GM23338 (cell line): ENCODE measurements around the gene SCUBE2. TPM values are rescaled to one million over a fixed set of nuclear protein-coding genes. Genes with fewer than 3 reads are reported as not detected.

Source experiments
- ATAC-seq: fragments of 200-7000 bp; cut with Tn5 transposase; 3 replicates; pipeline ENCODE4 v1.9.1; 2020
- DNase-seq: peaks from one replicate; pipeline ENCODE4 v3.0.0-alpha.2; 2015; ENCODE audit warnings: low spot score
- H2AFZ ChIP-seq: fragments of 200-600 bp; sonication (generic); 2 replicates; pipeline ENCODE4 v1.8.0; 2016; ENCODE audit warnings: antibody characterized with exemption, mild to moderate bottlenecking, moderate library complexity
- H3F3A ChIP-seq: fragments of 200-600 bp; sonication (generic); replicated peaks from 2 replicates; pipeline ENCODE4 v1.8.0; 2017; ENCODE audit warnings: antibody characterized with exemption, mixed run types, low read depth
- H3K27ac ChIP-seq: fragments of 200-600 bp; sonication (generic); 2 replicates; pipeline ENCODE4 v1.6.1; 2016; ENCODE audit warnings: low read depth
- H3K27me3 ChIP-seq: fragments of 200-600 bp; sonication (generic); 2 replicates; pipeline ENCODE4 v1.8.0; 2016; ENCODE audit warnings: mild to moderate bottlenecking, mixed run types, moderate library complexity; ENCODE audit not compliant: insufficient read depth
- H3K36me3 ChIP-seq: fragments of 200-600 bp; sonication (generic); 2 replicates; pipeline ENCODE4 v1.8.0; 2016; ENCODE audit warnings: mild to moderate bottlenecking; ENCODE audit not compliant: insufficient read depth
- H3K4me1 ChIP-seq: fragments of 200-600 bp; sonication (generic); 2 replicates; pipeline ENCODE4 v1.8.0; 2016; ENCODE audit warnings: mild to moderate bottlenecking, moderate library complexity; ENCODE audit not compliant: insufficient read depth
- H3K4me2 ChIP-seq: fragments of 200-600 bp; sonication (generic); 2 replicates; pipeline ENCODE4 v1.7.1; 2017; ENCODE audit warnings: mixed run types
- H3K4me3 ChIP-seq: fragments of 200-600 bp; sonication (generic); 2 replicates; pipeline ENCODE4 v1.6.1; 2016; ENCODE audit warnings: mixed run types
- H3K79me2 ChIP-seq: fragments of 200-600 bp; sonication (generic); replicated peaks from 2 replicates; pipeline ENCODE4 v1.8.0; 2017; ENCODE audit warnings: mild to moderate bottlenecking; ENCODE audit not compliant: insufficient read depth
- H3K9me2 ChIP-seq: fragments of 200-600 bp; sonication (generic); 2 replicates; pipeline ENCODE4 v1.8.0; 2017; ENCODE audit not compliant: insufficient read depth
- H4K20me1 ChIP-seq: fragments of 200-600 bp; sonication (generic); replicated peaks from 2 replicates; pipeline ENCODE4 v1.8.0; 2017; ENCODE audit warnings: mild to moderate bottlenecking; ENCODE audit not compliant: insufficient read depth
- H3K27ac Mint-ChIP-seq: 2 replicates; pipeline ENCODE4 v1.8.0; 2020; ENCODE audit warnings: inconsistent platforms, mild to moderate bottlenecking, moderate library complexity, mixed read lengths
- H3K27me3 Mint-ChIP-seq: 3 replicates; pipeline ENCODE4 v1.8.0; 2022; ENCODE audit warnings: low read depth, mild to moderate bottlenecking, moderate library complexity, mixed read lengths, inconsistent platforms; ENCODE audit not compliant: insufficient read depth, poor library complexity
- H3K36me3 Mint-ChIP-seq: 3 replicates; pipeline ENCODE4 v1.8.0; 2021; ENCODE audit warnings: low read depth, mild to moderate bottlenecking, inconsistent platforms, moderate library complexity, mixed read lengths
- H3K4me1 Mint-ChIP-seq: 3 replicates; pipeline ENCODE4 v1.8.0; 2020; ENCODE audit warnings: mild to moderate bottlenecking, inconsistent platforms, mixed read lengths
- H3K4me3 Mint-ChIP-seq: 3 replicates; pipeline ENCODE4 v1.8.0; 2021; ENCODE audit warnings: moderate library complexity, mild to moderate bottlenecking, inconsistent platforms, mixed read lengths
- H3K9me3 Mint-ChIP-seq: 3 replicates; pipeline ENCODE4 v1.8.0; 2020; ENCODE audit warnings: moderate library complexity, mild to moderate bottlenecking, inconsistent platforms, mixed read lengths
- CREB1 ChIP-seq: fragments of 250-450 bp; sonication (Bioruptor Pico); IDR thresholded peaks from 2 replicates; pipeline ENCODE4 v1.5.0; 2020; ENCODE audit warnings: low read depth, mild to moderate bottlenecking, moderate library complexity
- CTCF ChIP-seq, 2 experiments: fragments of 200-600 bp in 1 of 2; sonication (generic) in 1 of 2; conservative IDR thresholded peaks; 2 replicates each; pipeline versions ENCODE4 v1.5.1 to v1.6.1; 2016 to 2017; ENCODE audit warnings: antibody characterized with exemption in 2 of 2, low read depth in 2 of 2, mild to moderate bottlenecking in 2 of 2, moderate library complexity in 1 of 2
- ETS1 ChIP-seq: IDR thresholded peaks from 2 replicates; pipeline ENCODE4 v1.6.1; 2016; ENCODE audit warnings: antibody characterized with exemption
- EZH2 ChIP-seq: fragments of 200-600 bp; sonication (generic); IDR thresholded peaks from one replicate; pipeline ENCODE4 v1.8.0; 2017; ENCODE audit warnings: antibody characterized with exemption, mild to moderate bottlenecking, low read depth; ENCODE audit not compliant: unreplicated experiment
- EZH2phosphoT487 ChIP-seq: fragments of 200-600 bp; sonication (generic); IDR thresholded peaks from one replicate; pipeline ENCODE4 v1.8.1; 2018; ENCODE audit warnings: antibody characterized with exemption; ENCODE audit not compliant: unreplicated experiment
- JUNB ChIP-seq: IDR thresholded peaks from one replicate; pipeline ENCODE4 v1.6.1; 2016; ENCODE audit warnings: antibody characterized with exemption; ENCODE audit not compliant: unreplicated experiment
- NANOG ChIP-seq: IDR thresholded peaks from 2 replicates; pipeline ENCODE4 v1.6.1; 2016; ENCODE audit warnings: antibody characterized with exemption, borderline replicate concordance
- POLR2AphosphoS5 ChIP-seq: IDR thresholded peaks from 2 replicates; pipeline ENCODE4 v1.6.1; 2016; ENCODE audit warnings: antibody characterized with exemption, low read depth
- REST ChIP-seq: IDR thresholded peaks from one replicate; pipeline ENCODE4 v1.6.1; 2018; ENCODE audit warnings: antibody characterized with exemption; ENCODE audit not compliant: unreplicated experiment
- STAT1 ChIP-seq: IDR thresholded peaks from one replicate; pipeline ENCODE4 v1.6.1; 2016; ENCODE audit warnings: antibody characterized with exemption; ENCODE audit not compliant: unreplicated experiment
- ZNF114 ChIP-seq: fragments of 250-450 bp; sonication (Bioruptor Pico); IDR thresholded peaks from 2 replicates; pipeline ENCODE4 v1.5.0; 2020; ENCODE audit warnings: mild to moderate bottlenecking, moderate library complexity
- ZNF331 ChIP-seq: fragments of 250-450 bp; sonication (Bioruptor Pico); IDR thresholded peaks from 2 replicates; pipeline ENCODE4 v1.5.0; 2020; ENCODE audit warnings: low read depth, mild to moderate bottlenecking, moderate library complexity
- ZNF462 ChIP-seq: fragments of 250-450 bp; sonication (Bioruptor Pico); IDR thresholded peaks from 2 replicates; pipeline ENCODE4 v1.5.0; 2020; ENCODE audit warnings: mild to moderate bottlenecking, moderate library complexity
- polyA plus RNA-seq: library from polyadenylated mRNA; unstranded; fragments of >200 nt; fragmentation: Nextera tagmentation; extraction: Ambion mirVana; gene quantifications from 2 replicates; pipeline ENCODE4 v1.2.1, GENCODE V29; 2016
- total RNA-seq: library from RNA; depleted of rRNA; stranded (reverse); fragments of >200 nt; shearing (Covaris generic); gene quantifications from 2 replicates; pipeline ENCODE4 v1.2.3, GENCODE V29; 2014

The SCUBE2 gene
- total and polyA plus RNA-seq, 2 experiments from 2014 or later = 0.47 to 0.63 TPM

- Histone ChIP-seq H3K9me2 (no peaks in the 10 kb centered on the region), H4K20me1 (no peaks in the 10 kb centered on the region), H3K27ac (no peak overlapping the region), H3K79me2 (no peaks in the 10 kb centered on the region), H2AFZ (no peak overlapping the region; the same call in 1 of the 2 replicates), H3K4me3 (no peak overlapping the region), H3K27me3 (no peaks in the 10 kb centered on the region), H3K4me1 (peaks cover 16% of the 10 kb centered on the region), H3K4me2 (no peak overlapping the region), H3K36me3 (no peaks in the 10 kb centered on the region), H3F3A (no peaks in the 10 kb centered on the region)
- H3K27me3 Mint-ChIP-seq = peaks cover 2% of the 10 kb centered on the region
- no peak overlapping the region for H3K4me3 Mint-ChIP-seq
- ATAC-seq (no peak), DNase-seq (no peak)
- no peak for TF ChIP-seq EZH2phosphoT487
- TF ChIP-seq ZNF331 = no peak
- TF ChIP-seq REST = no peak
- TF ChIP-seq ZNF462 (CRISPR knock-in tag) = no peak
- TF ChIP-seq POLR2AphosphoS5 = no peak
- no peak for TF ChIP-seq STAT1
- TF ChIP-seq NANOG = no peak
- TF ChIP-seq JUNB = no peak
- TF ChIP-seq ZNF114 (CRISPR knock-in tag) = no peak
- no peak for TF ChIP-seq EZH2
- no peak for TF ChIP-seq ETS1
- no peak for TF ChIP-seq CREB1 (CRISPR knock-in tag)
- TF ChIP-seq CTCF (conservative IDR thresholded peaks at IDR 0.05; ENCODE audit: low read depth in 2 of 2) = no peak
- no peaks in the 10 kb centered on the region for H3K9me3 Mint-ChIP-seq
- peaks cover 29% of the 10 kb centered on the region for H3K4me1 Mint-ChIP-seq
- H3K36me3 Mint-ChIP-seq = no peaks in the 10 kb centered on the region
- no peak overlapping the region for H3K27ac Mint-ChIP-seq
Observed at GRCh38 chr11:9042488-9042887, 48.9 kb downstream of the SCUBE2 start.
